AG09309 (cell line): Measurements from ENCODE around the gene IL21R.

Experiments used
- DNase-seq: peaks from one replicate; pipeline ENCODE4 v3.0.0-alpha.2; 2010; ENCODE audit warnings: low read depth
- H3K4me3 ChIP-seq: 2 replicates; pipeline ENCODE4 v1.5.1; 2011; ENCODE audit warnings: mild to moderate bottlenecking, low read depth, low read length, moderate library complexity; ENCODE audit not compliant: control insufficient read depth
- TF ChIP-seq, protein P1 (sequence below): IDR thresholded peaks from 2 replicates; pipeline ENCODE4 v1.5.1; 2011; ENCODE audit warnings: mild to moderate bottlenecking, low read depth, low read length, inconsistent platforms; ENCODE audit not compliant: insufficient read depth, control insufficient read depth; ENCODE audit errors: missing control alignments

Gene IL21R

GRCh38 chr16:27426423-27427408 lies 24.7 kb downstream of the IL21R start:
- peak; percentile 59 for DNase-seq
- no peak overlapping the region for H3K4me3 ChIP-seq
- TF ChIP-seq, protein P1, sequence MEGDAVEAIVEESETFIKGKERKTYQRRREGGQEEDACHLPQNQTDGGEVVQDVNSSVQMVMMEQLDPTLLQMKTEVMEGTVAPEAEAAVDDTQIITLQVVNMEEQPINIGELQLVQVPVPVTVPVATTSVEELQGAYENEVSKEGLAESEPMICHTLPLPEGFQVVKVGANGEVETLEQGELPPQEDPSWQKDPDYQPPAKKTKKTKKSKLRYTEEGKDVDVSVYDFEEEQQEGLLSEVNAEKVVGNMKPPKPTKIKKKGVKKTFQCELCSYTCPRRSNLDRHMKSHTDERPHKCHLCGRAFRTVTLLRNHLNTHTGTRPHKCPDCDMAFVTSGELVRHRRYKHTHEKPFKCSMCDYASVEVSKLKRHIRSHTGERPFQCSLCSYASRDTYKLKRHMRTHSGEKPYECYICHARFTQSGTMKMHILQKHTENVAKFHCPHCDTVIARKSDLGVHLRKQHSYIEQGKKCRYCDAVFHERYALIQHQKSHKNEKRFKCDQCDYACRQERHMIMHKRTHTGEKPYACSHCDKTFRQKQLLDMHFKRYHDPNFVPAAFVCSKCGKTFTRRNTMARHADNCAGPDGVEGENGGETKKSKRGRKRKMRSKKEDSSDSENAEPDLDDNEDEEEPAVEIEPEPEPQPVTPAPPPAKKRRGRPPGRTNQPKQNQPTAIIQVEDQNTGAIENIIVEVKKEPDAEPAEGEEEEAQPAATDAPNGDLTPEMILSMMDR, result no peak

GRCh38 chr16:27427538-27427937 lies 25.6 kb downstream of the IL21R start:
- H3K4me3 ChIP-seq, result no peak overlapping the region
- no peak for DNase-seq
- TF ChIP-seq, protein P1, result no peak

GRCh38 chr16:27428026-27428785 lies 26.2 kb downstream of the IL21R start:
- DNase-seq, result no peak
- H3K4me3 ChIP-seq, result no peak overlapping the region
- TF ChIP-seq, protein P1, result no peak

DNA sequence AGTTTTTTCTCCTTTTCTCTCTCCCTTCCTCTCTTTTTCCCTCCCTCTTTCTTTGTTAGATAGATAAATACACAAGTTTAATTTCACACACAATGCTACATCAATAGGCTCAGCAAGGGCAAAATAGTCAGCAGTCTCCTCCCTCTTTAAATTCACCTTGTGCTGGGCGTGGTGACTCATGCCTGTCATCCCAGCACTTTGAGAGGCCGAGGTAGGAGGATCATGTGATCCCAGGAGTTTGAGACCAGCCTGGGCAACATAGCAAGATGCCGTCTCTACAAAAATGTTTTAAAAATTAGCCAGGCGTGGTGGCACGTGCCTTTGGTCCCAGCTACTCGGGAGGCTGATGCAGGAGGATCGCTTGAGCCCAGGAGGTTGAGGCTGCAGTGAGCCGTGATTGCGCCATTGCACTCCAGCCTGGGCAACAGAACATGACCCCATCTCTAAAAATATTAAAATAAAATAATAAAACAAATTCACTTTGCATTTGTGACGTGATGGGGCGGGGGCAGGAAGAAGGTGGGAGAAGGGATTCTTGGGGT lies 27.4 kb downstream of the IL21R start:
- H3K4me3 ChIP-seq, result no peak overlapping the region
- TF ChIP-seq, protein P1, result no peak
- no peak for DNase-seq

GRCh38 chr16:27429981-27430441 lies 28.0 kb downstream of the IL21R start:
- no peak overlapping the region for H3K4me3 ChIP-seq
- TF ChIP-seq, protein P1, result no peak
- no peak for DNase-seq

GRCh38 chr16:27430512-27430911 lies 28.5 kb downstream of the IL21R start:
- H3K4me3 ChIP-seq, result no peak overlapping the region
- TF ChIP-seq, protein P1, result no peak
- no peak for DNase-seq
